Trophoblast cell (in vitro differentiated cells and primary cell): ENCODE results near the gene CIC.

Source experiments
- DNase-seq, 2 donors: peaks; one replicate each; pipeline ENCODE4 v3.0.0-alpha.2; 2016
- H2AFZ ChIP-seq: 2 replicates; pipeline ENCODE4 v1.6.1; 2013; ENCODE audit warnings: low read length, moderate library complexity, mild to moderate bottlenecking; ENCODE audit not compliant: insufficient read depth, poor library complexity
- H2AK5ac ChIP-seq: 2 replicates; pipeline ENCODE4 v1.6.1; 2013; ENCODE audit warnings: mild to moderate bottlenecking, low read length
- H2BK120ac ChIP-seq: 2 replicates; pipeline ENCODE4 v1.6.1; 2013; ENCODE audit warnings: low read length, mild to moderate bottlenecking, moderate library complexity; ENCODE audit not compliant: insufficient read depth, poor library complexity
- H2BK12ac ChIP-seq: 2 replicates; pipeline ENCODE4 v1.6.1; 2013; ENCODE audit warnings: mild to moderate bottlenecking, low read length, moderate library complexity
- H2BK5ac ChIP-seq: 2 replicates; pipeline ENCODE4 v1.6.1; 2013; ENCODE audit warnings: low read length, low read depth, moderate library complexity, mild to moderate bottlenecking; ENCODE audit not compliant: poor library complexity
- H3K14ac ChIP-seq: 2 replicates; pipeline ENCODE4 v1.6.1; 2013; ENCODE audit warnings: mild to moderate bottlenecking, low read length
- H3K18ac ChIP-seq: 2 replicates; pipeline ENCODE4 v1.6.1; 2013; ENCODE audit warnings: mild to moderate bottlenecking, low read length
- H3K23ac ChIP-seq: 2 replicates; pipeline ENCODE4 v1.6.1; 2013; ENCODE audit warnings: low read length
- H3K27ac ChIP-seq: 2 replicates; pipeline ENCODE4 v1.5.1; 2013; ENCODE audit warnings: low read depth, mild to moderate bottlenecking, inconsistent platforms, low read length, moderate library complexity
- H3K27me3 ChIP-seq: 2 replicates; pipeline ENCODE4 v1.6.1; 2013; ENCODE audit warnings: inconsistent platforms, mild to moderate bottlenecking, low read length, moderate library complexity; ENCODE audit not compliant: insufficient read depth
- H3K36me3 ChIP-seq, 2 experiments: 1 replicate in 1 of 2; 2 replicates in 1 of 2; pipeline ENCODE4 v1.6.1; 2013; ENCODE audit warnings: low read length in 2 of 2, mild to moderate bottlenecking in 2 of 2, moderate library complexity in 1 of 2; ENCODE audit not compliant: insufficient read depth in 2 of 2, control insufficient read depth in 1 of 2
- H3K4ac ChIP-seq: 2 replicates; pipeline ENCODE4 v1.6.1; 2013; ENCODE audit warnings: low read depth, mild to moderate bottlenecking, low read length, moderate library complexity
- H3K4me1 ChIP-seq, 2 experiments: 1 replicate in 1 of 2; 2 replicates in 1 of 2; pipeline ENCODE4 v1.6.1; 2013; ENCODE audit warnings: low read length in 2 of 2, mild to moderate bottlenecking in 2 of 2, moderate library complexity in 1 of 2; ENCODE audit not compliant: insufficient read depth in 2 of 2, control insufficient read depth in 1 of 2
- H3K4me2 ChIP-seq: 2 replicates; pipeline ENCODE4 v1.6.1; 2013; ENCODE audit warnings: inconsistent platforms, mild to moderate bottlenecking, low read length, moderate library complexity
- H3K4me3 ChIP-seq: 2 replicates; pipeline ENCODE4 v1.5.1; 2013; ENCODE audit warnings: mild to moderate bottlenecking, low read depth, low read length, inconsistent platforms
- H3K79me1 ChIP-seq: one replicate; pipeline ENCODE4 v1.6.1; 2013; ENCODE audit warnings: low read length
- H3K79me2 ChIP-seq: 2 replicates; pipeline ENCODE4 v1.6.1; 2013; ENCODE audit warnings: low read length, mild to moderate bottlenecking; ENCODE audit not compliant: control insufficient read depth, insufficient read depth, poor library complexity
- H3K9ac ChIP-seq: 2 replicates; pipeline ENCODE4 v1.6.1; 2013; ENCODE audit warnings: mild to moderate bottlenecking, low read length
- H3K9me3 ChIP-seq: 2 replicates; pipeline ENCODE4 v1.6.1; 2013; ENCODE audit warnings: low read depth, mild to moderate bottlenecking, control low read depth, inconsistent platforms, low read length; ENCODE audit not compliant: insufficient read depth
- H4K12ac ChIP-seq: 2 replicates; pipeline ENCODE4 v1.6.1; 2013; ENCODE audit warnings: low read depth, mild to moderate bottlenecking, low read length, moderate library complexity
- H4K8ac ChIP-seq: 2 replicates; pipeline ENCODE4 v1.6.1; 2013; ENCODE audit warnings: low read depth, mild to moderate bottlenecking, low read length, moderate library complexity
- H4K91ac ChIP-seq: one replicate; pipeline ENCODE4 v1.6.1; 2013; ENCODE audit warnings: low read depth, mild to moderate bottlenecking, low read length, moderate library complexity
- WGBS: extraction: QIAGEN DNeasy Blood & Tissue Kit; methylation state at CpG from one replicate; pipeline ENCODE4 v1.1.7; 2013; ENCODE audit warnings: missing lambda C conversion rate; ENCODE audit not compliant: insufficient read length, insufficient coverage; ENCODE audit errors: extremely low coverage; 5-methylcytosine and 5-hydroxymethylcytosine counted together

CIC gene

DNA sequence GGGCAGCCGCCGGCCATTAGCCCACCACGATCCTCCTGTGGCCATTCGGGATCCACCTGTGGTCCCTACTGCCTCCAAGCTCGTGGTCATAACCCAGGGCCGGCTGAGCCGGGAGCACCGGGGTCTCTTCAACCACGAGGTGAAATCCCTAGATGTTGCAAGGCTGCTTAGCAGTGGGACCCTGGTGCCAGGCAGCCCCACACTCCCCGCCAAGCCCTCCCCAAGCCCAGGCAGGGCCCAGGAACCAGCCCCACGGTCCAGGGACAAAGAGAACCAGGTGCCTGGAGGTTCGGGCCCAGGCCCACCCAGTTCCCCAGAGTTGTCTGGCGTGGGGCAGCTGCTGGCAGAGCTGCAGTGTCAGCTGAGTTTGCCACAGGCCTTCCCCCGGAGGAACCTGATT, 40.6 kb downstream of the CIC start:
- H3K14ac ChIP-seq: no peak overlapping the region
- no peak overlapping the region for H3K4me2 ChIP-seq
- H3K9me3 ChIP-seq: peaks cover 5% of the 10 kb centered on the region
- H3K18ac ChIP-seq: no peak overlapping the region
- no peak for DNase-seq
- H3K27me3 ChIP-seq: peaks cover 8% of the 10 kb centered on the region
- H3K36me3 ChIP-seq: no peaks in the 10 kb centered on the region
- no peak overlapping the region for H3K4me3 ChIP-seq
- H3K4ac ChIP-seq: no peak overlapping the region
- no peak overlapping the region for H4K12ac ChIP-seq
- no peak overlapping the region for H2BK12ac ChIP-seq
- H3K79me2 ChIP-seq: no peaks in the 10 kb centered on the region
- no peak overlapping the region for H2BK120ac ChIP-seq
- H3K9ac ChIP-seq: no peak overlapping the region
- H2AK5ac ChIP-seq: no peak overlapping the region
- H3K4me1 ChIP-seq: peaks cover 3% of the 10 kb centered on the region in 2 experiments
- H4K91ac ChIP-seq: no peak overlapping the region
- no peak overlapping the region for H3K23ac ChIP-seq
- H3K27ac ChIP-seq: no peak overlapping the region
- no CpG with 5 or more reads among the region's 14 CpGs for WGBS
- no peak overlapping the region for H2BK5ac ChIP-seq
- H2AFZ ChIP-seq: no peak overlapping the region
- no peak overlapping the region for H4K8ac ChIP-seq
- H3K79me1 ChIP-seq: no peaks in the 10 kb centered on the region

- H2AK5ac ChIP-seq: no peak overlapping the region
- no peaks in the 10 kb centered on the region for H3K79me2 ChIP-seq
- H2BK120ac ChIP-seq: no peak overlapping the region
- no peak overlapping the region for H3K27ac ChIP-seq
- no peak overlapping the region for H4K12ac ChIP-seq
- H3K14ac ChIP-seq: no peak overlapping the region
- no peak overlapping the region for H3K9ac ChIP-seq
- peaks cover 5% of the 10 kb centered on the region for H3K9me3 ChIP-seq
- DNase-seq: no peak
- H3K18ac ChIP-seq: no peak overlapping the region
- H3K4me2 ChIP-seq: no peak overlapping the region
- peaks cover 8% of the 10 kb centered on the region for H3K27me3 ChIP-seq
- H3K79me1 ChIP-seq: no peaks in the 10 kb centered on the region
- H2AFZ ChIP-seq: no peak overlapping the region
- WGBS: no CpG with 5 or more reads among the region's 2 CpGs
- H3K23ac ChIP-seq: no peak overlapping the region
- no peak overlapping the region for H2BK12ac ChIP-seq
- H4K91ac ChIP-seq: no peak overlapping the region
- no peak overlapping the region for H3K4ac ChIP-seq
- peaks cover 3% of the 10 kb centered on the region in 2 experiments for H3K4me1 ChIP-seq
- H4K8ac ChIP-seq: no peak overlapping the region
- no peak overlapping the region for H2BK5ac ChIP-seq
- no peak overlapping the region for H3K4me3 ChIP-seq
- no peaks in the 10 kb centered on the region for H3K36me3 ChIP-seq
These were observed 42.6 kb downstream of the CIC start for GRCh38 chr19:42311657-42312056.

DNA sequence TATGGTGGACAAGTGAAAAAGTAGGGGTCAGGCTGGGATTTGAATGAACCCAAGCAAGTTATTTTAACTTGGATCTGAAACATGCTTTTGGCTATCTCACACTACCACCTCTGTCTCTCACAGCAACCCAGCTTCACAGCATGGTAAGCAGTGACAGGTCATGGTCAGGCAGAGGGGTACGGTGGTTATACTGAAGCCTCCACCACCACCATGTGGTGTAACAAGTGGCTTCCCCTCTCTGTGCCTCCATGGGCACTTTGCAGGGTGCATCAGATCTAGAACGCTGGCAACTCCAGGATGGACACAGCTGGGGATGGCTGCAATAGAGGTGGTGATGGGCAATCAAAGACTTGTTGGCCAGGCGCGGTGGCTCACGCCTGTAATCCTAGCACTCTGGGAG, 43.3 kb downstream of the CIC start:
- Histone ChIP-seq H2BK5ac (no peak overlapping the region), H3K4ac (no peak overlapping the region), H4K8ac (no peak overlapping the region), H3K14ac (no peak overlapping the region), H3K23ac (no peak overlapping the region), H3K79me2 (no peaks in the 10 kb centered on the region), H2BK12ac (no peak overlapping the region), H3K79me1 (no peaks in the 10 kb centered on the region), H4K91ac (no peak overlapping the region), H2AK5ac (no peak overlapping the region), H3K9me3 (peaks cover 5% of the 10 kb centered on the region), H3K9ac (no peak overlapping the region), H2AFZ (no peak overlapping the region), H3K4me1 (peaks cover 3% of the 10 kb centered on the region in 2 experiments), H3K27me3 (peaks cover 8% of the 10 kb centered on the region), H3K36me3 (no peaks in the 10 kb centered on the region), H3K18ac (no peak overlapping the region), H3K27ac (no peak overlapping the region), H3K4me2 (no peak overlapping the region), H4K12ac (no peak overlapping the region), H3K4me3 (no peak overlapping the region), H2BK120ac (no peak overlapping the region)
- DNase-seq: no peak
- WGBS: no CpG with 5 or more reads among the region's 5 CpGs

GRCh38 chr19:42313096-42313839, 44.2 kb downstream of the CIC start, which contains the start of gene TMEM145:
Gene TMEM145, plus strand, starts transcription at chr19:42313309. Its CDS starts 68 bp downstream, at chr19:42313377.
- no peak within 1 kb of the TSS for H2BK120ac ChIP-seq
- no peak within 1 kb of the TSS for H2AK5ac ChIP-seq
- no peak within 1 kb of the TSS for H3K9ac ChIP-seq
- peak within 1 kb of the TSS; percentile 66 for H3K4me3 ChIP-seq
- no peak within 1 kb of the TSS for H4K8ac ChIP-seq
- H3K79me2 ChIP-seq: no peaks in the 10 kb centered on the region
- H3K36me3 ChIP-seq: no peaks in the 10 kb centered on the region
- no peak within 1 kb of the TSS for H2AFZ ChIP-seq
- H3K27ac ChIP-seq: no peak within 1 kb of the TSS
- H2BK5ac ChIP-seq: no peak within 1 kb of the TSS
- H4K12ac ChIP-seq: no peak within 1 kb of the TSS
- H3K79me1 ChIP-seq: no peaks in the 10 kb centered on the region
- peaks cover 5% of the 10 kb centered on the region for H3K9me3 ChIP-seq
- no peak within 1 kb of the TSS for H3K23ac ChIP-seq
- no peak within 1 kb of the TSS for H2BK12ac ChIP-seq
- H3K14ac ChIP-seq: no peak within 1 kb of the TSS
- no peak within 1 kb of the TSS for H3K18ac ChIP-seq
- peak in 1 of 2 donors; percentile 35 for DNase-seq
- peaks cover 3% of the 10 kb centered on the region in 2 experiments for H3K4me1 ChIP-seq
- peaks cover 8% of the 10 kb centered on the region for H3K27me3 ChIP-seq
- no peak within 1 kb of the TSS for H3K4ac ChIP-seq
- no CpG with 5 or more reads among the region's 67 CpGs for WGBS
- peak within 1 kb of the TSS; percentile 95 for H3K4me2 ChIP-seq
- H4K91ac ChIP-seq: no peak within 1 kb of the TSS
